ENCODE measurements around the gene FHL1.
A peak's percentile ranks its signal among the peaks of the same experiment; 100 is the strongest.

The FHL1 gene

DNA sequence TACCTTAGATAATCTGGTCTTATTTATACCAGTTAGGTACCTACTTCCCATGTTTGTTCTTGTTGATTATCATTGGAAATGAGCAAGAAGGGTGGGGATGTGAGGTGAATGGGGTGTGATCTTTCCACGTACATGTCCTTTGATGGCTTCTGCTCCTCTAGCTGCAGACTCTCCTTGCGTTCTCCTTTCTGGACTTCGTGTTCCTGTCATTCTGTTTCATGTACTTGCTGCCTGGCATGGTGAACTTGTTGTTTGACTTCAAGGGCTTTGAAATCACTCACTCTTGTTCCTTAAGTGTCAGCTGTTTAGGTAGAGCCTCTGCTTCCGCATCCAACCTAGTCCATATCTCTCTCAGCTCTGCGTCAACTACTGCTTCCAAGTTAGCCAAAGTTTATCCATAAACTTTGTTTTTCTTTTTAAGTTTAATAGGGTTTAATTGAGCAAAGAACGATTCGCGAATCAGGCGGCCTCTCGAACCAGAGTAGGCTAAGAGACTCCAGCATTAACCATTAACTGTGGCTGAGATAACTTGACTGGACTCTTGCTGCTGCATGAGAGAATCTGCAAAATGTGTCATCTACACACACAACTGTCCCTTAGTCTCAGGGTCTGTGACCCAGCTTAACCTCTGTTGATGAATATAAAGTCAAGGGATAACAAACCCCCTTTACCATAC lies 42.8 kb downstream of the FHL1 start:
- no peak for DNase-seq

DNA sequence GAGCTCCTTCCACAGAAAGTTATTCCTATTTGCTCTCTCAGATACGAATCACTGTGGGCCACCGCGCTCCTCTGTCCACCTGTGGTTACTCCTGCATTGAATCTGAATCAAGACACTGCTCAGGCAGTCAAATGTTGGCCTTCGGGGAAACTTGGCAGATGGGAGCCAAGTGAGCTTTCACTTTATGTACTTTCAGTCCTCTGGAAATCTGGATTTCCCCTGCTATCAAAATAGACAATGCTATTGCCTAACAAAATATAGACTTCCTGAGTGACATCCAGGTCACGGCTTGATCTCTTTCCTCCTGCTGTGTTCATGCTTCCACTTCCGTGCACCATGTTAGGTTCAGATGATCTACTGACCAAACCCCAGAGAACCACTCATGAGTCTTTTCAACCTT lies 43.8 kb downstream of the FHL1 start:
- DNase-seq = no peak

DNA sequence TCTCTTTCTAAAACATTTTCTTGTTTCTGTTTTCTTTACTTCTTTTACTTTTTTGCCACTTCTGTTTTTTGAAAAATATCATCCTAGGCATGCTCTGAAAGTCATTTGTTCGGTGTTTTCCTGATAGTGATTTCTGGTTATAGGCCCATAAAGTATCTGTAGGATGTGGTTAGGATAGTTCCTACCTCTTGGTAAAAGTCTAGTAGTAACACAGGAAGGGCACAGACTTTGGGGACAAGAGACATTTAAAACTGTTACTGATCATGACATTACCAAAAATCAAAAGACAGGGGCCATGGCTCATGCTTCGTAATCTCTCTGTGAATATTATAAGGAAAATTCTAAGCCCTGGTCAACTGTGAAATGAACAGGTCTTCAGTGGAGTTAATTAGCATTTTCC lies 44.8 kb downstream of the FHL1 start:
- DNase-seq = no peak

DNA sequence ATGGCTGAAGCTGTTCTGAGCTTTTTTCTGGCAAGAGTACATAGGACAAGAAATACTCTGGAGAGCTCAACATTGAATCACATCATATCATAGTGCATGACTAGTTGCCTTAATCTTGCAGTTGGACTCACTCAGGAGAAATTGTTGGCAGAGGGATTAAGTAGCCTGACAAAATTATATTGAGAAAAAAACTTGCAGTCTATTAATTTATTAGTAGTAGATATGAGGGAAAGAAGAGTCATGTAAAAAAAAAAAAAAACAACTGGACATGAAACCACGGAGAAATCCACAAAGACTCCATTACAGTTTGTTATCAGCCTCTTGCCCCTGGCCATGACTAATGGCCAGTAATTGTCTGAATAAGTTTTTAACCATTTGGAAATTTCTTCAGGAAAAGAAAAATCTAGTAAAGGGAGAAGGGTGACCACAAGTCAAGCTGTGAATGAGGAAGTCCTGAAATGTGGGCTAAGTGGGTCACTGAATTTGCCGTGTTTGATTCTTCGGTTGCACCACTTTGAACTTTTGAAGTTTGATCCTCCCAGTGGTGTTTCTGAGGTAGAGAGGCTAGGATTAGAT lies 45.6 kb downstream of the FHL1 start:
- no peak for DNase-seq

DNA sequence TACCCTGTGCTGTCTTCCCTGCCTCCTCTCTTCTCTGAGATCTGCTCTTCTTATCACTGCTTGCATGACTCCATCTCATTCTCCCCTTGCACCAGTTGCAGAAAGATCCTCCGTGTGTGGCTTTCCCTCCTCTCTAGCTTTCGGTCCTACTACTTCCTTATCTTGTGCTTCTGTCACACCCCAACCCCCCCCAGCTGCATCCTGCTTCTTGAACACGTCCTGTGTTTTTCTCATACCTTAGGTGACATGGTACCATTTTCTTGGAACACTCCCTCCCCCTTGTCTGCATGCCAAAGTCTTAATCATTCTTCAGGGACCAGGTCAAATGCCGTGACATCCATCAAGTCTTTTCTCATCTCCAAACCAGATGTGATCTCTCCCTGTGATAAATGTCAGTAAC lies 46.4 kb downstream of the FHL1 start:
- DNase-seq = no peak

DNA sequence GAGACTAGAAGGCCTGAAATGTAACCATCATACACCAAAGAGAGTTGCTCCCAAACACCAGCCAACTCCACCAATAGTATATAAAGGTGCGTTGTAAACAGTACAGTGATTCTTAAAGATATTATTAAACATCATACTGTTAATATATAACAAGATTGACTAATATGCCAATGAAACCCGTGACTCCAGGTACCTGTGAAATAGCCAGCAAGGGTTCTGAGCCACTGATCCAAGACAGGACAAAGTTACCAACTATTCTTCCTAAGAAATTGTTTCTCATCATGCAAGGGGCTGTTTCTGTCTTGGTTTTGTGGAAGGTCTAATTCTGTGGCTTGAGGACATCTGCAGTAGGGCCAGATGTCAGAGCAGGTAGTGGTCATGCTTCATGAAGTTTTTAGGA lies 47.2 kb downstream of the FHL1 start:
- DNase-seq = no peak

DNA sequence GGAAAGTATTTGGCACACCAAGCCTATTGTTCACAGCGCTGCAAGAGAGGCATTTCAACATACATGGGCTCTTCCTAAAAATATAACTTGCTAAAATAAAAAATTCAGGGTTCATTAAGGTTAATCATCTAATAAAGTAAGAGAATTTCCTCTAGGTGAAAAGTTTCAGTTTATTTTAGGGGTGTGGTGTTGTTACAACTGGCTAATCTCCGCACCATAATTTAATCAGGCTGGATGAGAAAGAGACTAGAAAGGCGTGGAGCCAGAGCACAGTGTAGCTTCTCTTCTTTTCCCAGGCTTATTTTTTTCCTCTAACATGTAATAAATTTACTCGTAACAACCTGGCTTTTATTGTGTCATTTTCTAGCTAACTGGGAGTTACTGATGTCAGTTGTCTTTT lies 47.9 kb downstream of the FHL1 start:
- DNase-seq = no peak

DNA sequence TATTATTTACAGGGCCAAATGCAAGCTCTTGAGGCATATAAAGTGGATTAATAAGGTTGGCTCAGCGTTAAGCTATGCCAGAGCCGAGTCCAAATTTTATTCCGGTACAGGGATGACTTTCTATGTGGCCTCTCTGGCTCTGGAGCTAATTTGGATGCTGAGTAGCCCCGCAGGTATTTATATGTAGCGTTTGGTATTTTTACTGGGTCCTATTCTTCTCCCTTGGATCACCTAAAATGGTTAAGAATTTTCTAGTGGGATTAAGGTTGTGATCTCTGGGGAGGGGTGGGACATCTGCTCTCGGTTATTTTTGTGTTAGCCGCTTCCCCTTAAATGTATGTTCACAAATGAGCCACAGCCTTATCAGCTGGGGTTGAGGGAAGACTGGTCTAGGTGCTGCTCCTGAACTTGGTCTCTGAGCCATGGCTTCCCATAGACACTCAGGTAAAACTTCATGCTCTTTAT lies 49.4 kb downstream of the FHL1 start:
- DNase-seq = no peak

DNA sequence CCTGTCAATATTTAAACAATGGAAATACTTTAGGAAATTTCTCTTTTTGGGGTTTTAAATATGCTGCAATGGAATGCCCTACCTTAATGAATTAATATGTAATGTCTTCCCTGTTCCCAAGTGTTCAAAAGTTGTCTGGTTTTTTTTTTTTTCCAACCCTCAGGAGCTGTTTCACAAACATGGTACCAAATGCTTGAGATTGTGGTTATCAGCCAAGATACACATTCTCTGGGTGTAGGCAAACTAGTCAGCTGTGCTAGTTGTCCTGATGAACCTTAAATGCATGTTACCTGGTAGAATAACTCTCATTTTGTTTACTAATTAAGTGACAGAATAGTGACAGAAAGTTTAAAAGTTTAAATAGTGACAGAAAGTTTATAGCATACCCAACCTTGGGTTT lies 50.7 kb downstream of the FHL1 start:
- DNase-seq = no peak

DNA sequence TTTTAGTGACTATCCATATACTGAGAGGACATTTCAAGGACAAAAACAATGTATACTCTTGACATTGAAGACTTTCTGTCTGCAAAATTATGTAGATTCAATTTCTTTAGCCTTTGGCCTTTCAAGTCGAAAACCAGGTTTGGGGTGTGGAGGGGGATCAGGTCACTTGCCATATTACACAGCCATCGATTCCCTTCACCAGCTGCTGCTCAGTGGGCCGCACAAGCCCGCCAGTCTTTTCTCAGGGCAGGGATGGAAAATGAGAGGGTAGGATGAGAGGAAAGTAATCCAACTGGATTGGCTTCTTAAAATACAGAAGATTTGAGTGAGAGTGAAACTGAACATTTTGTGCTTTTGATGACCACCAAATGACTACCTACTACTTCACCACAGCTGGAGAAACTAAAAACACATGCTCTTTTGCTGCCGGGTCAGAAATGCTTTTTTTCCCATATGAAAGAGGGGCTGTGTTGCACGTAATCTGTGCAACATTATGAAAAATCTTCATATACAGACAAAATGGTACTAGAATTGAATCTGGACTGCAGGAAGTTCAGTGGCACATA lies 51.4 kb downstream of the FHL1 start:
- no peak for DNase-seq

DNA sequence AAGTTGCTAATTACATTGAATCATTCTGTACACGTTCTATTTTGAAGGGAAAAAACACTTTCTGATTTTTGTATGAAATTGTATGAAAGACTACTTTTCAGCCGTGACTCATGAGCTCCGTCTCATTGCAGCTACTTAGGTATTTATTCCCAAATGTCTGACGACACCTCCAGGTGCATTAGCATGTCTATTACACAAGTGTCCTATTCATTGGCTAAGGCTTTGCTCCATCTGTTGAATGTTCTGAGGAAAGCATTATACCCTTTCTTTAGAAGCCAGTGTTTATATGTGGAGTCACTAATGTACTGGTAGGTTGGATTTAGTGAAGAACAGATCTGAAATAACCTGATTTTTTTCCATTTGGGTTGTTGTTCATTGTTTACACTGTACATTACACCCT lies 52.0 kb downstream of the FHL1 start:
- DNase-seq = no peak

DNA sequence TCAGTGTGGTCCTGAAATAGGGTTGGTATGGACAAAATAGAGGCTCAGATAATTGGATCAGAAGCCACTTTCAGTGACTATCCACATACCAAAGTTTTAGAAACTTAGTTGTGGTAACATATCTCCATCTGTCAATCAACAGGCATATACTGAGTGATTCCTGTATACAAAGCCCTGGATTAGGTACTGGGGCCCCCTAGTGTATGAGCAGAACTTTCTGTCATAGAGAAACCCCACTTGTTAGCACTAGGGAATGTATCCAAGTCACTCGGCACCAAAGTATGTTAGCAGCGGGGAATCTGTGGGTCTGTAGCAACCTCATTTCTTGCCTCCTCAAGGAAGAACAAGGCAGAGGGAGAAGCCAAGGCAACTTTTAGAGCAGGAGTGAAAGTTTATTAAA lies 53.1 kb downstream of the FHL1 start:
- no peak for DNase-seq

DNA sequence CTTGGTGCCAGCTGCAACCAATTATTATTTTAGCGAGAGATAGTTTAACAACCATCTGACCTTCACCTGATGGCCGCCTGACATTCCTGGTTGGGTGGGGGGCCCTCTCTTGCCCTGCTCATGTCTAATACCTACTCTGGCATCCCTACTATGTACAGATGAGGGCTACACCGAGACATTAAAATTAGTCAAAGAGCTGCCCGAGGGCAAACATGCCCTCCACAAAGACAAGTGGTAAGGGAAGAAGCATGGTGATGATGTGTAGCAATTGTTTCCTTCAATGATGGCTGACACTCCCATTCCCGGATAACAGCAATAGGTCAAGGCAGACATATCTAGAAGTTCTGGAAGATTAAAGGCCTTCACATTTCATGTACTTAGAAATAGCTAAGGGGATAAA lies 54.3 kb downstream of the FHL1 start:
- no peak for DNase-seq

DNA sequence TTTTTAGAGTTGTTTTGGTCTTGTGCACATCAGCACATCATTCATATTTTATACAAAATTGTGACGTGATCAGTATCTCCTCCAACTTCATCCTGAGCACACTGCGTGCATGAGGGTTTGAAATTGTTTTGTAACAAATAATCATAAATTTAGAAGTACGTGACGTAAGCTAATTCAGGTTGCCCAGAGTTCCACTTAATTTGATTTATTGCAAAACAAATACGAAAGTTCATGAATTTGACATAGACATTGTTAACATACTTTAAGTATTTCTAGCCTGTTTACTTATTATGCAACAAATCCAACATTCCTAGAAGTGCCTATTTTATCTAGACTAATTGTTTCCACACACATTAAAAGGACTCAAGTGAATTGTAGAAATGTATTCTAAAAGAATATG lies 55.6 kb downstream of the FHL1 start:
- no peak for DNase-seq

DNA sequence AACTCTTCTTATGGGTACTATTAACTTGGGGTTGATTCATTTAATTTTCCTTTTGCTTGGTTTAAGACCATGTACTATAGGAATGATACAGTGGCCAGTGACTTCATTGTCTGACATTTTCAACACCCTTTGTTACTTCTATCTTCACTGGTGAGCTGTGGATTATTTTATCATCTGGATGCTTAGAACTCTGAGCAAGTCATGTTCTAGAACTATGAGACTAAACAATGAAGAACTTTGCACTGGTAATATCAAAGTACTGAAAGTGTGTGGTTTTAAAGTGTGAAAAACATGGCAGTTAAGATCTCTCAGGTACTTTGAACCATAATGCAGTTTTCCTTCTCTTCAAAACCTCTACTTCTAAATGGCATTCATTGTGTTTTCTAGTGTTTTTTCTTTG lies 56.1 kb downstream of the FHL1 start:
- no peak for DNase-seq

DNA sequence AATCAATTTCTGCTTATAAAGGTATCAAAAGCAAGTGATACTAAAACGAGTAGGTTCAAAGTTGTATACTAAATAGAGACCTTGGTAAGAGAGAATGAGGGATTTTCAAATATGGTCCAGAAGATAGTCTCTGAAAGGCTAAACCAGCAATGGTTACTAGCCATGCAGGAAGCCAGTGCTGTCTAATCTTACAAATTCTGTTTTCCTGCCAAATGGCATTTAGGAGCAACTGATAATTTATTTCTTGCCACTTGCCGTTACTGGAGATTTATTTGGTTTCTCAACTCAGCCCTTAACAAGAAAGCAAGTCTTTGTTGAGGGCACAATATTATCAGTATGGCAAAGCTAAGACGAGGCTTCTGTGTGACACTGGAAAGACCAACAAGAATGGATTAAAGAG lies 56.6 kb downstream of the FHL1 start:
- DNase-seq = no peak

DNA sequence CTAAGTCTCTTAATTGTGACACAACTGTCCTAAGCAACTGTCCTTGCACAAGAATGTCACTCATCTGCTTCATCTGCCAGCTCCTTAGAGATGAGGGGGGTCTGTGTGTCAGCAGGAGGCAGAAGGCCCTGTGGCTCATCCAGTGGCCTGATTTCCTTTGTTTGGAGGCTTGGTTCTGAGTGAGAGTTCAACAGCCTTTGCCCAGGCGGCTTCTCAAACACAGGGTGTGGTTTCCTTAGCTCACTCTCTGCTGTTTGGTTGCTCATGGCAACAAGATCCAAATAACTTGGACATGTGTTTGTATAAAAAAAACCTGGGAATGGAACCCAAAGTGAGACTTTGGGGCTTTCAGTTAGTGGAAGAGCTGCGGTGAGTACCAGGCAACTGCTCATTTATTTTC lies 57.2 kb downstream of the FHL1 start:
- DNase-seq = no peak

DNA sequence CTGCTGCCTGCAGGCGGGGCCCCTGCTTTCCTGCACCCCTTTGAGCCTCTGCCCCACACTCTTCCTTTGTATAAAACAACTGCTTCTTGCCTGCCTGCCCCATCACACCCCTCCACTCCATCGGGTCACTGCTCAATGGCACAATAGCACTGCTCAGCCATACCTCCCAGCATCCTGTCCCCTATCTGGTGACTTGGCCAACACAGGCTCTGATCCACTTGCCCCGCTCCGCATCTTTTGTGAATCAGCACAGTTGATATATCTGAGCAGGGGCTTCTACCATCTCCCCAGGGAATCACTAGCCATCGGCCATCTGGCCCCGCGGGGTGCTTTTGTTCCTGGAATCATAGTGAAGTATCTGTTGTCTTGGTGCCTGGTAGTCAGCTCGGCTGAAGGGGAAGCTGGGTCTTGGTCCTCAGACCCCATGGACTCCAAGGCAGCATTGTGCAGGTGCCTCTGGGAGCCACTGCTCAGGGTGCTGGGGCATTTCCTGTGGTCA lies 58.6 kb downstream of the FHL1 start:
- no peak for DNase-seq

DNA sequence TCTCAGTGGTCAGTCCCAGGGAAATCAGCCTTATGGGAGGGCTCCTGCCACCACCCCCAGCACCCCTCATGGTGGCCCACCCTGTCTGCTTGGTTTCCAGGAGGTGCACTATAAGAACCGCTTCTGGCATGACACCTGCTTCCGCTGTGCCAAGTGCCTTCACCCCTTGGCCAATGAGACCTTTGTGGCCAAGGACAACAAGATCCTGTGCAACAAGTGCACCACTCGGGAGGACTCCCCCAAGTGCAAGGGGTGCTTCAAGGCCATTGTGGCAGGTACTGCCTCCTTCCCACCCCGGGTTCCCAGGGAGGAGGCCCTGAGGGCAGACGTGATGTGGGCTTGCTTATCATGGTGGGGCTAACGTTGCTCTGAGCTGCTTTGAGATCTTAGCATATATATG lies 59.6 kb downstream of the FHL1 start:
- DNase-seq = no peak

DNA sequence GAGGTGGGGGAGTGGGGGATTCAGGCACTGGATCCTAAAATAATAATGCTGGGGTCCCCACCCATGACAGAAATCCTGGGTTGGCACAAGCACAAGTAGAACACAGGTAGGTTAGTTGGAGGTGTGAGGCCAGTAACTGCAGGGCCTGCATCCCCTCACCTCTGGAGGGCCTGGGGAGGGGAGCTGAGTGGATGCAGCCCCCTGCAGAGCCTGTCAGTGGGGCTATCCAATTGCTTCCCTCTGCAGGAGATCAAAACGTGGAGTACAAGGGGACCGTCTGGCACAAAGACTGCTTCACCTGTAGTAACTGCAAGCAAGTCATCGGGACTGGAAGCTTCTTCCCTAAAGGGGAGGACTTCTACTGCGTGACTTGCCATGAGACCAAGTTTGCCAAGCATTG lies 60.2 kb downstream of the FHL1 start:
- DNase-seq = no peak

DNA sequence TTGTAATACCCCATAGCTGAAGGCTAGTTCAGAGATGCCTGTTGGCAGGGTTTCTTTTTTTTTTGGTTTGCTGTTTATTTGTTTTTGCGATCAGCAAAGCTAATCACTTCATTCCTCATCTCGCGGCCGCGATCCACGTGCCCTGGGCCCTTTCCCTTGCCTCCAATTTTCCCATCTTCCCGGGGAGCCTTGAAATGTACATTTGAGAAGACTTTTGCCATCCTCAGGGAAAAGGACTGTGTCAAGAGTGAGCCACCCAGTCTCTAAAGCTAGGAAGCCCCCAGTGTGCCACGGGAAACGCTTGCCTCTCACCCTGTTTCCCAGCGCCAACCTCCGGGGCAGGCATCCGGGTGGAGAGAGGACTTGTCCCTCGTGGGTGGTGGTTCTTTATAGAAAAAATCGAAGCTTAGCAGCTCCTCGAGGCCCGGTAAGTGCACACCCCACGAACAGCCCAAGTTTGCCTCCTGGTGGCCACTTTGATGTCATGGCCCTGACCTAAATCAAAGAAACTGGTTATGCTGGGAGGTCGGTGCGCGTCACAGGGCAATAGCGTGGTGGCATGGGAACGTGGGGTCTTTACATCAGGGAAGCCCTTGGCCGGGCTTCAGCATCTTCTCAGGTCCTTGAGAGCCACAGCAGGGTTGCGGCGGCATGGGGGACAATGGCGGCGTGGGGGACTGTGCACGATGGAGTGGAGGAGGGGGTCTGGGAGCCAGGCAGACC lies 61.8 kb downstream of the FHL1 start:
- peak; percentile 26 for DNase-seq

DNA sequence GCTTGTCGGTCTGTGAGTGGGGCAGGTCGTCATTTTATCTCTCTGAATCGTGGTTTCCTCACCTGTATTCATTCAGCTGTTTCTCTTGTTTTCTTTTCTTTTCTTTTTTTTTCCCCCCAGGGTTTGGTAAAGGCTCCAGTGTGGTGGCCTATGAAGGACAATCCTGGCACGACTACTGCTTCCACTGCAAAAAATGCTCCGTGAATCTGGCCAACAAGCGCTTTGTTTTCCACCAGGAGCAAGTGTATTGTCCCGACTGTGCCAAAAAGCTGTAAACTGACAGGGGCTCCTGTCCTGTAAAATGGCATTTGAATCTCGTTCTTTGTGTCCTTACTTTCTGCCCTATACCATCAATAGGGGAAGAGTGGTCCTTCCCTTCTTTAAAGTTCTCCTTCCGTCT lies 62.4 kb downstream of the FHL1 start:
- no peak for DNase-seq

DNA sequence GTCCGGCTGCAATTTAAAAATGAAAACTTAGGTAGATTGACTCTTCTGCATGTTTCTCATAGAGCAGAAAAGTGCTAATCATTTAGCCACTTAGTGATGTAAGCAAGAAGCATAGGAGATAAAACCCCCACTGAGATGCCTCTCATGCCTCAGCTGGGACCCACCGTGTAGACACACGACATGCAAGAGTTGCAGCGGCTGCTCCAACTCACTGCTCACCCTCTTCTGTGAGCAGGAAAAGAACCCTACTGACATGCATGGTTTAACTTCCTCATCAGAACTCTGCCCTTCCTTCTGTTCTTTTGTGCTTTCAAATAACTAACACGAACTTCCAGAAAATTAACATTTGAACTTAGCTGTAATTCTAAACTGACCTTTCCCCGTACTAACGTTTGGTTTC lies 62.9 kb downstream of the FHL1 start:
- DNase-seq = no peak

DNA sequence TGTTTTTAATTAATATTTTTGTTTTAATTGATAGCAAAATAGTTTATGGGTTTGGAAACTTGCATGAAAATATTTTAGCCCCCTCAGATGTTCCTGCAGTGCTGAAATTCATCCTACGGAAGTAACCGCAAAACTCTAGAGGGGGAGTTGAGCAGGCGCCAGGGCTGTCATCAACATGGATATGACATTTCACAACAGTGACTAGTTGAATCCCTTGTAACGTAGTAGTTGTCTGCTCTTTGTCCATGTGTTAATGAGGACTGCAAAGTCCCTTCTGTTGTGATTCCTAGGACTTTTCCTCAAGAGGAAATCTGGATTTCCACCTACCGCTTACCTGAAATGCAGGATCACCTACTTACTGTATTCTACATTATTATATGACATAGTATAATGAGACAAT lies 63.5 kb downstream of the FHL1 start:
- no peak for DNase-seq

All from stimulated activated CD8-positive, alpha-beta memory T cell treated with anti-CD3 and anti-CD28 coated beads, Interleukin-4, amount 100 ng/mL, for 48 hours (primary cell).